Parathyroid adenoma (tissue), 2 donors: ENCODE data around the gene CFAP57.

Source experiments
- H2AFZ ChIP-seq: fragments of 300-600 bp; sonication (generic); one replicate; pipeline ENCODE4 v1.7.0; 2017; ENCODE audit warnings: antibody characterized with exemption, mild to moderate bottlenecking
- H3K27ac ChIP-seq: fragments of 300-600 bp; sonication (generic); one replicate; pipeline ENCODE4 v1.7.0; 2017
- H3K27me3 ChIP-seq: fragments of 300-600 bp; sonication (generic); one replicate; pipeline ENCODE4 v1.7.0; 2017; ENCODE audit warnings: low read length; ENCODE audit not compliant: control insufficient read depth, insufficient read depth
- H3K36me3 ChIP-seq: fragments of 300-600 bp; sonication (generic); one replicate; pipeline ENCODE4 v1.7.0; 2017; ENCODE audit warnings: low read length; ENCODE audit not compliant: control insufficient read depth, insufficient read depth
- H3K4me1 ChIP-seq: fragments of 300-600 bp; sonication (generic); one replicate; pipeline ENCODE4 v1.7.0; 2017; ENCODE audit warnings: control low read depth
- H3K4me2 ChIP-seq: fragments of 300-600 bp; sonication (generic); one replicate; pipeline ENCODE4 v1.7.0; 2017; ENCODE audit warnings: low read length
- H3K4me3 ChIP-seq: fragments of 300-600 bp; sonication (generic); one replicate; pipeline ENCODE4 v1.7.0; 2017; ENCODE audit warnings: low read depth, low read length
- H3K79me2 ChIP-seq: fragments of 300-600 bp; sonication (generic); one replicate; pipeline ENCODE4 v1.7.0; 2017; ENCODE audit warnings: control low read depth
- H3K9ac ChIP-seq: fragments of 300-600 bp; sonication (generic); one replicate; pipeline ENCODE4 v1.7.0; 2017; ENCODE audit warnings: mild to moderate bottlenecking
- H3K9me3 ChIP-seq: fragments of 300-600 bp; sonication (generic); one replicate; pipeline ENCODE4 v1.7.0; 2017; ENCODE audit warnings: low read length; ENCODE audit not compliant: control insufficient read depth
- CTCF ChIP-seq: fragments of 300-600 bp; sonication (generic); IDR thresholded peaks from one replicate; pipeline ENCODE4 v1.7.0; 2017; ENCODE audit warnings: antibody characterized with exemption, mild to moderate bottlenecking
- donor health status: primary hyperparathyroidism.

The CFAP57 gene

GRCh38 chr1:43302201-43302600 lies 130.1 kb downstream of the CFAP57 start:
- Histone ChIP-seq H3K9ac (no peak overlapping the region), H3K36me3 (no peaks in the 10 kb centered on the region), H3K27me3 (no peaks in the 10 kb centered on the region), H3K4me1 (no peaks in the 10 kb centered on the region), H3K4me3 (no peak overlapping the region), H3K9me3 (no peaks in the 10 kb centered on the region), H3K4me2 (no peak overlapping the region), H2AFZ (no peak overlapping the region), H3K79me2 (no peaks in the 10 kb centered on the region), H3K27ac (no peak overlapping the region)
- no peak for TF ChIP-seq CTCF

GRCh38 chr1:43302721-43303470 lies 130.8 kb downstream of the CFAP57 start:
- no peaks in the 10 kb centered on the region for H3K4me1 ChIP-seq
- H3K4me3 ChIP-seq = no peak overlapping the region
- no peaks in the 10 kb centered on the region for H3K36me3 ChIP-seq
- H3K9ac ChIP-seq = no peak overlapping the region
- H3K4me2 ChIP-seq = no peak overlapping the region
- H3K9me3 ChIP-seq = no peaks in the 10 kb centered on the region
- H3K27me3 ChIP-seq = no peaks in the 10 kb centered on the region
- H3K79me2 ChIP-seq = no peaks in the 10 kb centered on the region
- no peak overlapping the region for H2AFZ ChIP-seq
- H3K27ac ChIP-seq = no peak overlapping the region
- TF ChIP-seq CTCF = no peak

GRCh38 chr1:43303471-43304313 lies 131.6 kb downstream of the CFAP57 start:
- Histone ChIP-seq H3K4me1 (no peaks in the 10 kb centered on the region), H3K4me3 (no peak overlapping the region), H3K27me3 (no peaks in the 10 kb centered on the region), H3K4me2 (no peak overlapping the region), H2AFZ (no peak overlapping the region), H3K79me2 (no peaks in the 10 kb centered on the region), H3K36me3 (no peaks in the 10 kb centered on the region), H3K9ac (no peak overlapping the region), H3K27ac (no peak overlapping the region), H3K9me3 (no peaks in the 10 kb centered on the region)
- TF ChIP-seq CTCF = no peak
